ENCODE measurements around the gene PAEP.

DNA sequence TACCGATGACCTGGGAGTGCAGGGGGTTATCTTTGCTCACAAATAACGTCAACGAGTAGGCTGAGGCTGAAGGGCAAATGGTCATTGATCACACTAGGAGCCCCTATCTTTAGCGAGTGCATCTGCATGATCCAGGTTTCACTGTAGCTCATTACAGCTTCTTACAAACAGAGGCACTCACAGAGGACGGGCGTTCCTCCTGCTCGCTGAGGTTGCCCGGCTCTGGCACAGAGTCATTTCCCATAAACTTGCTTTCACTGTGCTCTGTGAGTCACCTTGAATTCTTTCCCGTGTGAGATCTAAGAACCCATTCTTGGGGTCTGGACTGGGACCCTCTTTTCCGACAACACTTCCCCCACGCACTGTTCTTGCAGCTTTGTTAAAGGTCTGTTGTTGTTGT is 1.9 kb upstream of the PAEP start:
- TF ChIP-seq CTCF (IDR thresholded peaks at IDR 0.05) (no peak), EP300 (IDR thresholded peaks at IDR 0.05) (no peak)

All from ovary (tissue), 3 donors.